OCI-LY1 (cell line): ENCODE data around the gene GDPD3.

Experiments
- H2AFZ ChIP-seq: fragments of 200-600 bp; sonication (generic), shearing (Covaris generic); 2 replicates; pipeline ENCODE4 v1.6.0; 2014; ENCODE audit warnings: antibody characterized with exemption, mild to moderate bottlenecking, low read length
- H3F3A ChIP-seq: fragments of 200-600 bp; sonication (generic), shearing (Covaris generic); 2 replicates; pipeline ENCODE4 v1.6.0; 2014; ENCODE audit warnings: mild to moderate bottlenecking, antibody characterized with exemption, low read length, moderate library complexity; ENCODE audit not compliant: insufficient read depth
- H3K27ac ChIP-seq: fragments of 200-600 bp; sonication (generic); 2 replicates; pipeline ENCODE4 v1.5.1; 2014; ENCODE audit warnings: low read length, mixed run types, mild to moderate bottlenecking, low read depth; ENCODE audit not compliant: poor library complexity, severe bottlenecking
- H3K27me3 ChIP-seq: fragments of 200-600 bp; sonication (generic); 2 replicates; pipeline ENCODE4 v1.6.0; 2014; ENCODE audit warnings: antibody characterized with exemption, mild to moderate bottlenecking, low read length, moderate library complexity; ENCODE audit not compliant: insufficient read depth
- H3K36me3 ChIP-seq: fragments of 200-600 bp; sonication (generic); 2 replicates; pipeline ENCODE4 v1.6.1; 2014; ENCODE audit warnings: mild to moderate bottlenecking, antibody characterized with exemption, low read length, moderate library complexity, mixed read lengths; ENCODE audit not compliant: insufficient read depth
- H3K4me1 ChIP-seq: fragments of 200-600 bp; sonication (generic); 2 replicates; pipeline ENCODE4 v1.5.1; 2014; ENCODE audit warnings: mild to moderate bottlenecking, low read length, moderate library complexity; ENCODE audit not compliant: insufficient read depth, severe bottlenecking
- H3K4me2 ChIP-seq: fragments of 200-600 bp; sonication (generic), shearing (Covaris generic); 2 replicates; pipeline ENCODE4 v1.6.1; 2014; ENCODE audit warnings: low read length
- H3K4me3 ChIP-seq: fragments of 200-600 bp; sonication (generic); 2 replicates; pipeline ENCODE4 v1.5.1; 2014; ENCODE audit warnings: low read length, low read depth, mild to moderate bottlenecking, mixed read lengths; ENCODE audit not compliant: poor library complexity, severe bottlenecking
- H3K79me2 ChIP-seq: fragments of 200-600 bp; shearing (Covaris generic); 2 replicates; pipeline ENCODE4 v1.6.1; 2016; ENCODE audit warnings: mixed run types, low read length, mixed read lengths; ENCODE audit not compliant: insufficient read depth
- H3K9ac ChIP-seq: fragments of 200-600 bp; sonication (generic), shearing (Covaris generic); 2 replicates; pipeline ENCODE4 v1.6.1; 2014; ENCODE audit warnings: mild to moderate bottlenecking, low read length, mixed read lengths
- H3K9me2 ChIP-seq: fragments of 200-600 bp; sonication (generic), shearing (Covaris generic); 2 replicates; pipeline ENCODE4 v1.6.1; 2014; ENCODE audit warnings: low read depth, mild to moderate bottlenecking, low read length, mixed read lengths
- H3K9me3 ChIP-seq: fragments of 200-600 bp; shearing (Covaris generic); 2 replicates; pipeline ENCODE4 v1.6.1; 2014; ENCODE audit warnings: low read length, mixed read lengths
- H4K20me1 ChIP-seq: fragments of 200-600 bp; sonication (generic), shearing (Covaris generic); 2 replicates; pipeline ENCODE4 v1.6.0; 2016; ENCODE audit warnings: mild to moderate bottlenecking, low read length; ENCODE audit not compliant: insufficient read depth
- EZH2 ChIP-seq: fragments of 200-600 bp; sonication (generic), shearing (Covaris generic); IDR thresholded peaks from 2 replicates; pipeline ENCODE4 v1.8.0; 2017; ENCODE audit warnings: borderline replicate concordance, mixed run types, mild to moderate bottlenecking, antibody characterized with exemption, low read length, moderate library complexity, mixed read lengths
- TF ChIP-seq, protein P1 (sequence below): fragments of 200-600 bp; sonication (generic), shearing (Covaris generic); IDR thresholded peaks from 2 replicates; pipeline ENCODE4 v1.5.1; 2017; ENCODE audit warnings: mild to moderate bottlenecking, antibody characterized with exemption, low read length, moderate library complexity, mixed read lengths

The GDPD3 gene

DNA sequence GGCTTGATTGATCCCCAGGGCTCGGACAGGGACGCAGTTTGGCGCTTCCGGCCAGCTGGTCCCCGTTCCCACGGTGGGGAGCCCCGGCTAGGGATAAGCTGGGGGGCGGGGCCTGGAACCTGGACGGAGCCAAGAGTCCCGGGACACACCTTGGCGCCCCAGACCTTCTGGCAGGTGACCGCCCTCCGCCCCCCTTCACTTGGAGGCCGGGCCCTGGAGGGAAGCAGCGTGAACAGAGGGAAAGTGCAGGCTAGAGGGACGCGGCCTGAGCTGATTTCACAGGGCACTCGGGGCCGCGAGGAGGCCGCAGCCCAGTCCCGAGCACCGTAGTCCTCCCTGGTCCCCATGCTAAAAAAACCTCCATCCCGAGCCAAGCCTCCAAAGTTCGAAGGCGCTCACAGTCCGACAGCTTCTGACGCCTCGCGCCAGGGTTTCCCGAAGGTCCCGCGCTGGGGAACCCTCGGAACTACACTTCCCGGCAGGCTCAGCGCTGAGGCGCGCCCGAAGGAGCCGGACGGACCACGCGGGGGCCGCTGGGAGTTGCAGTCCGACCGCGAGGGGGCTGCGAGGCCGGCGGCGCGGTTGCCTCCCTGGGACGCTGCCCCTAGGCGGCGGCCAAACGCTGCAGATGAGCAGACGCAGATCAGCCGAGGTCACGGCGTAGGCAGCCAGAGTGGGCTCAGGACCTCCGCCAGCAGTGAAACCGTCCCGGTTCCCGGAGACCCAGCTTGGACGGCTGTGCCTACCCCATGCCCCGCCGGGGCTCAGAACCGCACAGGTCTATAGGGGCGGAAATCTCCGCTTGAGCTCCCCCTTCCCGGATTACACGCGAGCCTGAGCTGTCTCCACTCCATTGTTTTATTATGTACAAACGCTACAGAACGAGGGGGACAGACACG is 21.6 kb downstream of the GDPD3 start, which contains the start of gene TBX6:
TSS of gene TBX6 (minus strand) at position 451 of the 899 bp plus-strand sequence. CDS start 731 bp downstream, outside the sequence.
- peak within 1 kb of the TSS; percentile 84 for H3K9ac ChIP-seq
- H3K27me3 ChIP-seq, result no peaks in the 10 kb centered on the region
- peaks cover 12% of the 10 kb centered on the region; the same call in 1 of the 2 replicates for H3K36me3 ChIP-seq
- H2AFZ ChIP-seq, result no peak within 1 kb of the TSS
- no peaks in the 10 kb centered on the region for H3K79me2 ChIP-seq
- no peaks in the 10 kb centered on the region for H3K9me2 ChIP-seq
- peak within 1 kb of the TSS; percentile 87 for H3K4me2 ChIP-seq
- H3K4me3 ChIP-seq, result peak within 1 kb of the TSS; percentile 64
- H3F3A ChIP-seq, result no peaks in the 10 kb centered on the region; the same call in 1 of the 2 replicates
- no peaks in the 10 kb centered on the region for H4K20me1 ChIP-seq
- peak within 1 kb of the TSS; percentile 91 for H3K27ac ChIP-seq
- peaks cover 3% of the 10 kb centered on the region for H3K9me3 ChIP-seq
- TF ChIP-seq, protein P1, sequence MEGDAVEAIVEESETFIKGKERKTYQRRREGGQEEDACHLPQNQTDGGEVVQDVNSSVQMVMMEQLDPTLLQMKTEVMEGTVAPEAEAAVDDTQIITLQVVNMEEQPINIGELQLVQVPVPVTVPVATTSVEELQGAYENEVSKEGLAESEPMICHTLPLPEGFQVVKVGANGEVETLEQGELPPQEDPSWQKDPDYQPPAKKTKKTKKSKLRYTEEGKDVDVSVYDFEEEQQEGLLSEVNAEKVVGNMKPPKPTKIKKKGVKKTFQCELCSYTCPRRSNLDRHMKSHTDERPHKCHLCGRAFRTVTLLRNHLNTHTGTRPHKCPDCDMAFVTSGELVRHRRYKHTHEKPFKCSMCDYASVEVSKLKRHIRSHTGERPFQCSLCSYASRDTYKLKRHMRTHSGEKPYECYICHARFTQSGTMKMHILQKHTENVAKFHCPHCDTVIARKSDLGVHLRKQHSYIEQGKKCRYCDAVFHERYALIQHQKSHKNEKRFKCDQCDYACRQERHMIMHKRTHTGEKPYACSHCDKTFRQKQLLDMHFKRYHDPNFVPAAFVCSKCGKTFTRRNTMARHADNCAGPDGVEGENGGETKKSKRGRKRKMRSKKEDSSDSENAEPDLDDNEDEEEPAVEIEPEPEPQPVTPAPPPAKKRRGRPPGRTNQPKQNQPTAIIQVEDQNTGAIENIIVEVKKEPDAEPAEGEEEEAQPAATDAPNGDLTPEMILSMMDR, result peak; percentile 55
- TF ChIP-seq EZH2, result no peak
- peaks cover 62% of the 10 kb centered on the region for H3K4me1 ChIP-seq

DNA sequence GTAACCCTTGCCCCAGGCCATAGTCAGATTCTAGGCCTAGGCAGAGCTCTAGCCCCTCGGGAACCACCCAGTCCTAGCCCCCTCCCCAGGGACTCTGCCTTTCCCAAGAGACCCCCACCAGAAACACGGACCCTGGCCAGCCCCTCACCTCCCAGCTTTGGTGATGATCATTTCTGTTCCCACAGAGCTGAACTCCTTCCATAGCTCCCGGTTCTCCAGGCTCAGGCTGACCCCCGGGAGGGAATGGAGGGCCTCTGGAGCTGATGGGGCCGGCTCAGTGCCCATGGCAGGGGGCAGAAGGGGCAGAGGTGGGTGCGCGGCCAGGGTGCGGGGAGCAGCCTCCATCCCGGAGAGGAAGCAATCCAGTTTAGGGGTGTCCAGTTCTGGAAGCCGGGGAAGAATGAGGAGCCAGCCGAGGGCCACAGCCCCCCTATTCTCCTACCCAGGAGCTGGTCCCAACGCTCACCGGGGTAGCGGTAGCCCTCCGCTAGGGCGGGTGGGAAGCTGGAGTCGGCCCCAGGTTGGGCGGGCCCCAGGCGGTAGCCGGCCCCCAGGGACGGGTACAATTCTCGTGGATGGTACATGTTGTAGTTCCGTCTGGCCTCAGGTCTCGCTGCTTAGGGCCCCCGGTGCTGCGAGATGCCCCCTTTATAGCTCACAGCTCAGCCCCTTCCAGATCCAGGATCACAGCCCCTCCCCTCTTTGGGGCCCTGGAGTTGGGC is 22.6 kb downstream of the GDPD3 start:
- Histone ChIP-seq H2AFZ (no peak overlapping the region), H3K9ac (peak overlapping the region; percentile 63), H3K36me3 (peaks cover 12% of the 10 kb centered on the region; the same call in 1 of the 2 replicates), H3K9me3 (no peaks in the 10 kb centered on the region), H4K20me1 (no peaks in the 10 kb centered on the region), H3K27ac (peak overlapping the region; percentile 57), H3K9me2 (no peaks in the 10 kb centered on the region), H3K4me3 (peak overlapping the region; percentile 64), H3K27me3 (no peaks in the 10 kb centered on the region), H3K4me1 (peaks cover 58% of the 10 kb centered on the region), H3F3A (no peaks in the 10 kb centered on the region; the same call in 1 of the 2 replicates), H3K79me2 (no peaks in the 10 kb centered on the region), H3K4me2 (peak overlapping the region; percentile 87)
- TF ChIP-seq EZH2, result no peak
- TF ChIP-seq, protein P1, result no peak

DNA sequence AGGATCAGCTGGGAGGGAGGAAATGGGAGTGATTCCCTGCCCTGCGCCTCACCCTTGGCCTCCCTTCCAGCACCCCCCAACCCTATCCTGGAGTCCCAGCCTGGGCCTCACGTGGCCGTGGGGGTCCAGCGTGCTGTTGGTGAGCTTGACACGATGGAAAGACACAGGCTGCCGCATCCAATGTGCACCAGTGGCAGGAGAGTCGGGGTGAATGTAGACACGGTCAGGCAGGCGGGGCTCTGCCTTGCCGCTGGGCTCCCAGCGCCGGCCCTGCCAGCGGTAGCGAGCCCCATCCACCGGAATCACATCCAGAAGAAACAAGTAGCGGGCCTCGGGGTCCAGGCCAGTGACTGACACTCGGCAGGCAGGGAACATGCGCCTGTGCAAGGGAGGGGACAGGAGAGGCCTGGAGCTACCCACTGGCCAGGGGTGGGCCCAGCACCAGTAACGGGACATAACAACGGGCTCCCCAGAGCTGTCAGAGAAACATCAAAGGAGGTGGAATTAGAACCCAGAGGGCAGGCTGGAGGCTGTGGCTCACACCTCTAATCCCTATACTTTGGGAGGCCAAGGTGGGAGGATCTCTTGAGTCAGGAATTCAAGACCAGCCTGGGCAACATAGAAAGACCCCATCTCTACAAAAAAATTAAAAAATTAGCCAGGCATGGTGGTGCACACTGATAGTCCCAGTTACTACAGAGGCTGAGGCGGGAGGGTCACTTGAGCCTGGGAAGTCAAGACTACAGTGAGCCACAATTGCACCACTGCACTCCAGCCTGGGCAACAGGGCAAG is 24.3 kb downstream of the GDPD3 start:
- no peaks in the 10 kb centered on the region; the same call in 1 of the 2 replicates for H3F3A ChIP-seq
- H4K20me1 ChIP-seq, result no peaks in the 10 kb centered on the region
- peaks cover 41% of the 10 kb centered on the region for H3K4me1 ChIP-seq
- no peaks in the 10 kb centered on the region for H3K9me2 ChIP-seq
- no peak overlapping the region for H2AFZ ChIP-seq
- no peak overlapping the region for H3K4me3 ChIP-seq
- no peak for TF ChIP-seq EZH2
- TF ChIP-seq, protein P1, result no peak
- no peaks in the 10 kb centered on the region for H3K9me3 ChIP-seq
- no peaks in the 10 kb centered on the region for H3K27me3 ChIP-seq
- H3K36me3 ChIP-seq, result peaks cover 20% of the 10 kb centered on the region
- H3K27ac ChIP-seq, result peak overlapping the region; percentile 57
- H3K4me2 ChIP-seq, result no peak overlapping the region
- no peaks in the 10 kb centered on the region for H3K79me2 ChIP-seq
- H3K9ac ChIP-seq, result no peak overlapping the region
